ENCODE measurements around the gene ISYNA1.

Gene ISYNA1

DNA sequence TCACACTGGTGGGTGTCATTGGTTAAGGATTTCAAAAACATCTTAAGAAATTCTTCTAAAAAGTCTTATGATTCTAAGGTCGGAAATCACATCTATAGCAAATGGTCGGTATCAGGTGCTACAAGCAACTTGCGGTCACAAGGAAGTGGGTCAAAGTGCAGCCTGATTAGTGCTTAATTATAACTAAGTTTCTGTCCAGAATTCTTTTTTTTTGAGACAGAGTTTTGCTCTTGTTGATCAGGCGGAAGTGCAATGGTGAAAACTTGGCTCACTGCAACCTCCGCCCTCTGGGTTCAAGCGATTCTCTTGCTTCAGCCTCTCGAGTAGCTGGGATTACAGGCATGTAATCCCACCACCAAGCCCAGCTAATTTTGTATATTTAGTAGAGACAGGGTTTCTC lies 53.2 kb downstream of the ISYNA1 start:
- H3K4me3 ChIP-seq (ENCODE audit: low read depth, low read length, poor library complexity, severe bottlenecking), result no peak overlapping the region
- no peak overlapping the region for H3K9ac ChIP-seq (ENCODE audit: low read length)
- no peak overlapping the region for H2AFZ ChIP-seq (ENCODE audit: low read length)
- no peak overlapping the region for H3K4me2 ChIP-seq (ENCODE audit: low read length)
- peaks cover 20% of the 10 kb centered on the region; the same call in 1 of the 2 replicates for H3K27me3 ChIP-seq (ENCODE audit: insufficient read depth, low read length)
- H4K20me1 ChIP-seq (ENCODE audit: insufficient read depth, low read length), result no peaks in the 10 kb centered on the region
- no peaks in the 10 kb centered on the region for H3F3A ChIP-seq (ENCODE audit: insufficient read depth, low read length)
- peaks cover 9% of the 10 kb centered on the region for H3K4me1 ChIP-seq (ENCODE audit: insufficient read depth, low read length, severe bottlenecking)
- H3K79me2 ChIP-seq (ENCODE audit: insufficient read depth, low read length), result no peaks in the 10 kb centered on the region
- no peaks in the 10 kb centered on the region for H3K9me2 ChIP-seq (ENCODE audit: low read depth, low read length)
- no peak overlapping the region for H3K27ac ChIP-seq (ENCODE audit: low read depth, low read length, poor library complexity, severe bottlenecking)
- no peaks in the 10 kb centered on the region for H3K36me3 ChIP-seq (ENCODE audit: insufficient read depth, low read length)
- H3K9me3 ChIP-seq (ENCODE audit: low read length), result no peaks in the 10 kb centered on the region
- TF ChIP-seq EZH2 (IDR thresholded peaks at IDR 0.05; ENCODE audit: borderline replicate concordance, low read length) (no peak), CTCF (IDR thresholded peaks at IDR 0.05; ENCODE audit: low read length) (no peak)
